GM18868 (cell line): ENCODE results near the gene TGIF2.

ENCODE experiments used
- ATAC-seq: cut with Tn5 transposase; IDR thresholded peaks from one replicate; pipeline ENCODE4 v1.9.1; 2021; ENCODE audit warnings: mild to moderate bottlenecking, moderate library complexity; ENCODE audit not compliant: unreplicated experiment

TGIF2 gene

DNA sequence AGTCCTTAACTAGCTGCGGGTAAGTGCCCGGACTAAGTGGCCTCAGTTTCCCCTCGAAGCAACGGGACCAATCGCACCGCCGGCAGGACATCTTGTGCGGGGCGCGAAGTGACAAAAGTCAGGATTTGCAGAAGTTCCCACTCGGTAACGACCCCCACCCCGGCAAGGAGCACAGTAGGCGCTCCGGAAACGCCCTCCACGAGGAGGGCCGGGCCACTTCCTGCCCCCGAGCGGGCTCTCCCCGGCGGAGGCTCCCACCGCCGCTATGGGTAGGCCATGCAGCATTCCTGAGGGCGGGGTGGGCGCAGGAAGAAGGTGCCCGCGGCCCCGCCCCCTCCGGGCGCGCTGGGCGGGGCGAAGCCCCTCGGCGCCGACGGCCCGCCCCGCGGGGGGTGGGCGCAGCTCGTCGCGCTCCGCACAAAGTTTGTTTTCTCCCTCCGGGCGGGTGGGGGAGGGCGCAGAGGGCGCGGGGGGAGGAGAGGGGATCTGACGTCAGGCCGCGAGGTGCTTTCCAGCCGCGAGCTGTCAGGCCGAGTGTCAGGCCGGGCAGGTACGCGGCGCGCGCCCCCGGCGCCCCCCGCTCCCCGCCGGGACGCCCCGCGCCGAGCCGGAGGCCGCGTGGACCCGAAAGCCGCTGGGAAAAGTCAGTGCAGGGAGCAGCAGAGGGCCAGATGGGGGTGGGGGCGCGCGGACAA lies at the start of gene TGIF2:
TGIF2 (plus strand) TSS at position 495 of the 695 bp plus-strand sequence. CDS start 5,178 bp downstream, outside the sequence.
- peak; percentile 67 for ATAC-seq

DNA sequence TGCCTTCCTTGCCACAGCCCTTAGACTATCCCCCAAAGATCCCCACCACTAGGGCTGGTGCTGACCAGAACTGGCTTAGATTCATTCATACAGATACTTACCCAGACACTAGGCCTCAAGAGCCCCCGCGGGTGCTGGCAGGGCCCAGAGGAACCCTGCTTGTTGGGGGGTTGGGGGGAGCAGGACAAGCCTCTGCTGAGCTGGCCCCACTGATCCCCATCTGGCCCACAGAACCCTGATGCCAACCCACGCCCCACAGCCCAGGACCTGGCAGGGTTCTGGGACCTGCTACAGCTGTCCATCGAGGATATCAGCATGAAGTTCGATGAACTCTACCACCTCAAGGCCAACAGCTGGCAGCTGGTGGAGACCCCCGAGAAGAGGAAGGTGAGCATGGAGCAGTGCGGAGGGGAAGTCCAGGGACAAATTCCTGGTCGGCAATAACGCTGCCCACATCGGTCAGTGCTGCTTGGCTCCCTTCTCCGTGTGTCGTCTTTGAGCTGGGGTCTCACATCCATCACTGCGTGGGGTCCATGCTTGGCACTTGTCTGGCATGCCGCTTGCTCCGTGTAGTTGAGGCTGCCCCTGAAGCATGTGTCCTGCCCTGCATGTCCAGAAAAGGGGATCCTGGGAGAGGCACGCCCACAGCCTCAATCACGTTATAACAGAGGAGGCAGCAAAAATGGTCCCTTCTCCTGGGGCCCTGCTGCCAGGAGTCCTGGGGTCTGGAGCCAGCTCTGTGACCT lies 47.6 kb upstream of the TGIF2 start:
- no peak for ATAC-seq

DNA sequence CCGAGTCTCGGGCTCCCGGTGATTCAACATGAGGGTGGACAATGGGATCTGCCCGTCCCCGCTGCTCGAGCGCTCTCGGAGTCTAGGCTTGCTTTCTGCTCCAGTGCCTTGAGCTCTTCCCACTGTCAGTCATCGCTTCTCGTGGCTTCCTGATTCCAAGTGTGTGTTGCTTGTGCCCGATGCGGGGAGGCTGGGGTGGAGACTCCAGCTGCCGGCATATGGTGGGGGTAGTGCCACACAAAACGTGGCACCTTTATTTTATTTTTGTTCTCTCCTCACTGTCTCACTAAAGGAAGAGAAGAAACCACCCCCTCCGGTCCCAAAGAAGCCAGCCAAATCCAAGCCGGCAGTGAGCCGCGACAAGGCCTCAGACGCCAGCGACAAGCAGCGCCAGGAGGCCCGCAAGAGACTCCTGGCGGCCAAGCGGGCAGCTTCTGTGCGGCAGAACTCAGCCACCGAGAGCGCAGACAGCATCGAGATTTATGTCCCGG lies 46.8 kb upstream of the TGIF2 start:
- no peak for ATAC-seq

DNA sequence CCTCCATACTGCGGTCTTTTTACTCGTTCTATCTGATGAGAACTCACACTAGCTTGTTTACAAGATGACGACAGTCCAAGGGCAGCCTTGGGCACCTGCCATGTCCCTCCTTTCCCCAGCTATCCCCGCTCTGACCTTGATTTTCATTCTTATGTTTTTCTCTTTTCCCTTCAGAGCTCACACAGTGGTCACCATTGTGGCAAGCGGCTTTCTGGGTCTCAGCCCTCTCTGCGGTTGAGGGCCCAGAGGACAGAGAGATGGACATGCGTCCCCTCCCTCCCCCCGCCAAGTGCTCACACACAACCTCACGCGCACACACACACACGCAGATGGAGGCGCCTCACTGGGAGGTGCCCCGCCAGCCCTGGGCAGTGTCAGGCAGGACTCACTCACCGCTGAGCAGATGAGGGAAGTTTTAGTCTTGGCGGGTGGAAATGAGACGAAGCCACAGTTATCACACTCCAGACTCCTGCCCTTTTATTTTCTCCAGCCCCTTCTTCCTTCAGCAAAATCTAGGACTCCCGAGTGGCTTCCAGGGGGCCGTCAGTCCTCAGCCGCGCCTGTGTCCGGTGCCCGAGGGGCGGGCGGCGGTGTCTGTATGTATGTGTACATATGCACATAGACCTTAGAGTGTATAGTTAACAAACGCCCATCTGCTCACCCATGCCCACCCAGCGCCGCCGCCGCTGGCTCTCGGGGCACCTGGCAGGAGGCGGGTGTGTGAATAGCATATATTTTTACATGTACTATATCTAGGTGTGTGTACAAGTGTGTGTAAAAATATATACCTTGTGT lies 45.9 kb upstream of the TGIF2 start:
- ATAC-seq: no peak

DNA sequence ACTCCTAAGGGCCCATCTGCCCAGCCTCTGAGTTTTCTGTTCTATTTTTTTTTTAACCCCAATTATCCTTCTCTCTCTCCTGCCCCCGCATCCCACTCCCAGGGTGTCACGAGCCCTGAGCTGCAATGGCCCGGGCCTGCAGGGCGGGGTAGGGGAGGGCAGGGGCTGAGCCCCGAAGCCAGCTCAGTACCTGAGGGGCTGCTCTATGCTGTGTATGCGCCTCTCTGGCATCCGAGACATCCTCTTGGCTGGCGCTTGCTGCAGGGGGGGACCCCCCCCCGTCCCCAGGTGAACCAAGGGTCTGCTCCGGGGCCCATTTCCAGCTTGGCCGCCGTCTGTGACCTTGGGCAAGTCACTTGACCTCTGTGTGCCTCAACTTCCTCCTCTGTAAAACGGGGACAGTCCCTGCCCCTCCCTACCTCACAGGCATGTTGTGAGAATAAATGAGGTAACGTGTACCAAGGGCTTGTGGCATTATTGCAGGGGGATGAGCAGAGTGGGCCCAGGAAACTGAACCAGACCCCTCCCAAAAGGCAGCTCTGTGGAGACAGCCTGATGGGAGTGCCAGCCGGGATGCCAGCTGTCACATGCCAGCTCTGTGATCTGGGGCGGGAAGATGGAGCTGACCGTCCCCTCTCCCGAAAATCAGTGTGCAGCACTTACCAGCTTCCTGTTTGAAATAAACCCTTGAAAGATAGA lies 45.1 kb upstream of the TGIF2 start:
- no peak for ATAC-seq

DNA sequence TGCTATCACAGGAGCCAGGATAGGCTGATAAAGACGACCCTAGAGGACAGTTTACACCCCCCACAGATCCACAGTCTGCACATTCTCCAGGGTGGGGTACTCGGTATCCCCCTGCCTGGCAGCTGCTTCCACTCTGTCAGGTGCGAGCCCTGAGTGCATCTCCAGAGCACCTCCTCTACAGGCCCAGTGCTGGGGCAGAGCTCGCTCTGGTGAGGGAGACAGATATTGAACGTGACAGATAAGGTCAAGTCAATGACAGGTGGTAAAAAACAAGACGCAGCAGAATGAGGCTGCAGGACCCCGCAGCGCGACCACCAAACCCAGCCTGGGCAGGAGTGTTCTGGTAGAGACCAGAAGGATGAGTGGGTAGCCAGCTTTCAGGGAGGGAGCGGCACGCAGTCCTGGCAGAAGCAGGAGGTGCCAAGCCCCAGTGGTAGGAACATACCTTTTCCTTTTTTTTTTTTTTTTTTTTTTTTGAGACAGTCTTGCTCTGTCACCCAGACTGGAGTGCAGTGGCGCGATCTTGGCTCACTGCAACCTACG lies 44.5 kb upstream of the TGIF2 start:
- no peak for ATAC-seq

DNA sequence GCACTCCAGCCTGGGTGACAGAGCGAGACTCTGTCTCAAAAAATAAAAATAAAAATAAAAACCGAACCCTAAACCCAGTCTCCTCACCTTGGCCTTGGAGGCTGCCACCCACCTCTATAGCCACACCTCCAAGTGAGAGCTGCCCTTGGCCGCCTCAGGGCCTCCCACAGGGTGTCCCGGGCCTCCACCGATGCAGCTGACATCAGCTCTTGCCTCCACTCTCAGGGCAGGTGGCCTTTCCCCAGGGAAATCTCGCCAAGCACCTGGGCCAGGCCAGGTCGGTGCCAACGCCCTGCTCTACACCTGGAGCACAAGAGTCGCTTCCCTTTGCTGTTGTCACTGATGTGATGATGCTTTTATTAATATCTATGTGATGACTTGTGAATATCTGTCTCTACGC lies 41.0 kb upstream of the TGIF2 start:
- no peak for ATAC-seq

DNA sequence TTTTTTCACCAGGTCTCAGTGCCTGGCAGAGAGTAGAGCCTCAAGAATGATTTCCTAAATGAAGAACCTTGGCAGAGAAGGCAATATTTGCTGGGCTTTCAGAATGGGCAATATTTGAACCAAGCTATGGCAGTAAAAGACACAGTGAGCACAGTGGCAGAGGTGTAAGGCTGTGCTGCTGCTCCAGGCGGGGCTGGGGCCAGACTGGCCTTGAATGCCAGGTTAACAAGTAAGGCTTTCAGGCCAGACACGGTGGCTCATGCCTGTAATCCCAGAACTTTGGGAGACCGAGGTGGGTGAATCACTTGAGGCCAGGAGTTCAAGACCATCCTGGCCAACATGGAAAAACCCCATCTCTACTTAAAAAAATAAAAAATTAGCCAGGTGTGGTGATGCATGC lies 40.6 kb upstream of the TGIF2 start:
- ATAC-seq: no peak

DNA sequence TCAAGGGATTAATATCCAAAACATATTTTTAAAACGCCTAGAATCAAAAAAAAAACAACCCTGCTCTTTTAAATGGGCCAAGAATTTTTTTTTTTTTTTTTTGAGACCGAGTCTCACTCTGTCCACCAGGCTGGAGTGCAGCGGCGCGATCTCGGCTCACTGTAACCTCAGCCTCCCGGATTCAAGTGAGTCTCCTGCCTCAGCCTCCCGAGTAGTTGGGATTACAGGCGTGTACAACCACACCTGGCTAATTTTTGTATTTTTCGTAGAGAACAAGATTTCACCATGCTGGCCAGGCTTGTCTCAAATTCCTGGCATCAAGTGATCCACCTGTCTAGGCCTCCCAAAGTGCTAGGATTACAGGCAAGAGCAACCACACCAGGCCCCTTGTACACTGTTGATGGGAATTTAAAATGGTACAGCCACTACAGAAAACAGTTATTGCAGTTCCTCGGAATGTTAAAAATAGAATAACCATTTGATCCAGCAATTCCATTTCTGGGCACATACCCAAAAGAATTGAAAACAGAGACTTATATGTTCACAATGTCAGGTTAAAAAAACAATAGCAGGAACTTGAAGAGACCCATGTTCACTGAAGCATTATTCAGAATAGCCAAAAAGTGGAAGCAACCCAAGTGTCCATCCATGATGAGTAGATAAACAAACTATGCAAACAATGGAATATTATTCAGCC lies 35.2 kb upstream of the TGIF2 start:
- no peak for ATAC-seq

DNA sequence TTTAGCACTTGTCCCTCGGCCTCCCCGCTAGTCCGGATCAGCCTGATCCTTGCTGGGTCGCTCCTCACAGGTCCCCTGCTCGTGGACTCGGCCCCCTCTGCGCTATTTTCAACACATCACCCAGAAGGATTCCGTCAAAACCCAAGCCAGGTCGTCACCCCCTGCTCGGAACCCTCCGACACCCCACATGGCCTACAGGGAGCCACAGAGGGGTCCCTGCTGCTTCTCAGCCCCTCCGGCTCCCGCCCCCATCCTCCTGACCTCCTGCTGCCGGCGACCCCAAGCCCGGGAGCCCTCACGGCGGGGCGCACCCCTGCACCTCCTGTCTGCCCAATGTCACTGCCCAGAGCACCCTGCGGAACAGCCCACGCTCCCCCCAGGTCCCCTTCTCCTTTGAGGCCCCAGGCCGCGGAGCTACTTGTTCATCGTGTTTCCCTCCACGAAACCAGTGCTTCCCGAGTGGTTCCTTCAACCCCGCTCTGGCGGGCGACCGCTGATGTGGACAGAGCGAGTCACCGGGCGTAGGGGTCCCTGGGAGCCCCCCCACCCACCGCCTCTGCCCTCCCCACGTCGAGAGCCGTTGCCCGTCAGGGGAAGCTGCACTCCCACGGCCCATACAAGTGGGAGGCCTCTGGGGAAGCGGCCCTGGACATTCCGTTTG lies 32.7 kb upstream of the TGIF2 start:
- no peak for ATAC-seq

DNA sequence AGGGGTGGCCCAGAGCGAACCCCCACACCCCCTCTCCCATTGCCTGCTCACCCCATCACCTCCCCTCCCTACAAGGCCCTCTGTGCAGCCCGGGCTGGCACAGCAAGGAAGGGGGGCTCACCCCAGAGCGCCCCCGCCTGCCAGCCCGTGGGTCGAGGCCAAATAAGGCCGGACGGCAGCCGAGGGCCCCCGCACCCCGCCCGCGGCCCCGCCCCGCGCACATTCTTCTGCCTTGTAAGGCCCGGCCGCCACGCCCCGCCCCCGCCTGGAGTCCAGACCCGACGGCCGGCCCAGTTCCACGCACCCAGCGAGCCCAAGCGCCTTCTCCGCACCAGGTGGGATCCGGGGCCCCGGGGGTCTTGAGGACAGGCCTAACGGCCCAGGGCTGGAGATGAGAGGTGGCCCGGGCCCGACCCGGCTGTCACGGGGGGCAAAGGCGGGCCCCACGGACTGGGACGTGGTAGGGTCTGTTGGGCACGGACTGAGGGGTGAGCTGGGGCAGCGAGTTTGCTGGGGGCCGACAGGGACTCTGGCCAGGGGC lies 32.1 kb upstream of the TGIF2 start, which contains the start of gene MYL9:
MYL9 (plus strand) TSS at position 293 of the 541 bp plus-strand sequence. CDS start 3,366 bp downstream, outside the sequence.
- ATAC-seq: no peak

DNA sequence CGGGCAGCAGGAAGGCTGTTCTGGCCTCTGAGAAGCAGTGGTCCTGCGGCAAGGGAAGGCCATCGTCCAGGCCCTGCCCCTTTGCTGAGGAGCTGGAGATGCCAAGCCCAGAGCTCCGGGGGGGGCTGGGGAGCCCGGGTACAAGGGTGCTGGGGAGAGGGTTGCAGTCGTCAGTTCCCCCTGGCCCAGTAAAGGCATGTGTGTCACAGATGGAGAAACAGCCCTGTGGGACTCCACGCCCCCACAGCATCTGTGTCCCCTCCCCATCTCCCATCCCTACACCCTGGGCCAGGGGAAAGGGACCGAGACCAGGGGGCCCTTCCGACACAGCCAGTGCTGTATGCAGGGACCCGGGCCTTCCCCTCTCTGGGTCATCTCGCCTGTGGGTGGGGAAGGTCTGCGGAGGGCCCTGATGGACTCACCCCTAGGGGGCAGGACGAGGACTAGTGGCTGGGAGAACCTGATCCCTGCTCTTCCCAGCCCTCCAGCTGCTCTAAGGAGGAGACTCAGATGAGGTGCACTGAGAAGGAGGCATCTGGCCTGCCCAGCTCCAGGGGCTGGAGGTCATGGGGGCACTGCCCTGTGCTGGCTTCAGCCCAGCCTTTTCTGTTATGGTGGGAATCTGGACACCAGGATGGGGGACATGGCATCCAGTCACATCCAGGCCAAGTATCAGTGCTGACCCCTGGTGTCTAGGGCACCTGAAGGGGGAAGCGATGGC lies 31.5 kb upstream of the TGIF2 start:
- no peak for ATAC-seq

DNA sequence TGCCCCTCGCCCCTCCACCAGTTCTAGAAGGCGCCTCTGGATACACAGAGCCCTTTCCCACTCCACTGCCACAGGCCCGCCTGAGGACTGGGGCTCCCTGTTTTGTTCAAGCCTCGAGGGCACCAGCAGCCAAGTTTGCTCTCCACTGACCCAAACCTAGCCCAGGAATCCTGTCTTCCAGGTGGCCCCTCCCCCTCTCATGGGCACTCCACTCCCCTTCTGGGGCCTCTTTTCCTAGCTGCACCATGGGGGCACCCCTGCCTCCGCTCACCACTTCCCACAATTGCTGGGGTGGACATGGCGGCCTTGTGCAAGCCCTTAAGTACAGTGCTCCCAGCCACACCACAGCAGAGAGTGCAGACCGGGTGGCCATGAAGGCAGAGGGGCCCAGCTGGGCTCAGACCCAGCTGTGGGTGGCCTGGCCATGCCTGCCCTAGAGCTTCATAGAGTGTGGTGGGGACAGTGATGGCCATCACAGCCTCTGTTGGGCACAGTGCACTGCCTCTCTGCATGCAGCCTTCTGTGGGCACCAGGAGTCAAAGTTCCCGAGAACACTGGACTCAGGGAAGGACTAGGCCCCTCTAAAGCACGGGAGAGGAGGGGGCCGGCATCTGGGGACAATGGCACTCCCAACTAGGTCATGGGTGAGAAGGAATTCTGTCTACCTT lies 30.7 kb upstream of the TGIF2 start:
- no peak for ATAC-seq

DNA sequence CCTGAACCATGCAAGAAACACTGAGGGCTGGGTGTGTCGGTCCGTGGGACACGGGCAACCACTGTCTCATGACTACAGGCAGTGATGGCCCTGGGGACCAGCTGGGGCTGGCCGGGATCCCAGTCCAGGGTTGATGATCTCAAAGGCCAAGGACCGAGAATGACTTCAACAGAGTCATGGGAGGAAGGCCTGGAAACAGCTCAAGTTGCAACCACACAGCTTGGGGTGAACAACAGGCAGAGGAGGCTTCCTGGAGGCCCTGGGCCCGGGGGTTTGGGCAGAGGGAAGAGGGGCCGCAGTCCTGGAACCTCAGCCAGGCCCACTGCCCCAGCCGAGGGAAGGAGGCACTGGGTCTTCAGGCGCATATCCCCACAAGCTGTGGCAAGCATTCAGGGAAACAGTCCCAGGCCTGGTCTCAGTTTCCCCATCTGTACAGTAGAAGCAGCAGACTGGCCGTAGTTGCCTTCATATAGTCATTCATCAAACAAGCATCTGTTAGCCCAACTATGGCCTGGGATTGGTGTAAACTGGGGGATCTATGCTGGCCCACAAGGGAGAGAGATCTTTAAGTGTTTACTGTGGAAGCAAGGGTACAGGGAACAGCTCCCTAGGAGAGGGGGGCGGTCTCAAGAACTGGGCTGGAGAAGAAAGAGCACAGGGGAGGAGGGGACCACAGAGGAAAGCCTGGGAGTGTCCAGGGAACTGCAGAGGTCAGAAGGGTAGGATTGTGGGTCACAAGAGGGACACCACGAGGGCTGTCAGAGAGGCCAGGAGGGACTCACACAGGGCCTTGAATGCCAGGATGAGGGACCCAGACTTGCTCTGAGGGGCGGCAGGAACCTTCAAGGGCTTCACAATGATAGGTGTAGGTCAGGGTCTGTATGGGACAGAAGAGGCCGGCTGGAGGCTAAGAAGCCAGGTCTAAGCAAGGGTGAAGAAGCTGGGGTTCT lies 29.9 kb upstream of the TGIF2 start:
- ATAC-seq: no peak

DNA sequence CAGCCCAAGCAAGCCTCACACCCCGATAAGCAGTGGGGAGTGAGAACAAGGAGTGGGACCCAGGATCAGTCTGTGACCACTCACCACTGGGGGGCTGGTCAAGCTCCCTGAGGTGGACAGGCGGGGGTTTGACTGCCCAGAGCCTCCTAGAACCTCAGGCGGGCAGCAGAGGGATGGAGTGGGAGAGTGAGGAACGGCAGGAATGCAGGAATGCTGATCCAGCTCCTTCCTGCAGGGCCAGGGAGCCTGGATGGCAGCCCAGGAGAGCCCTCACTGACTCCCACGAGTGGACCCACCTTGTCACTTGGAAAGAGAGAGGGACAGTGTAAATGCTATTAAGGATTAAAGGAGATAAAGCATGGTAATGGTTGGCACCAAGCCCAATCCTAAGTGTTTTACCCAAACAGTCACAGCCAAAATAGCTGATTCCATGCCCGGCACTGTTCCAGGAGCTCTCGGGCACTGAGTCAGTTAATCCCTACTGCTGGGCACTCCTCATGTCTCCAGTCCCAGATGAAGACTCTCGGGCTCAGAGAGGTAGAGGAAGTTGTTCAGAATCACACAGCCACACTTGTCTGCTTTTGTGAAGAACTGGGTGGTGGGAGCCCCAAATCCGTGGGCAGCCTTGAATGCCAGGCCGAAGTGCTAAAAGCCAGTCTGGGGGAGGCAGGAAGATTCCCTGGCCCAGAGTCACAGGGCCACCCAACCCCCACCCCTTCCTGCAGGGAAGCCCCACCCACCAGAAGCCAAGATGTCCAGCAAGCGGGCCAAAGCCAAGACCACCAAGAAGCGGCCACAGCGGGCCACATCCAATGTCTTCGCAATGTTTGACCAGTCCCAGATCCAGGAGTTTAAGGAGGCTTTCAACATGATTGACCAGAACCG lies 29.0 kb upstream of the TGIF2 start:
- ATAC-seq: no peak
